ENCODE data around the gene TRAPPC3L. TPM values are rescaled to one million over a fixed set of nuclear protein-coding genes. Genes with fewer than 3 reads are reported as not detected.

Gene TRAPPC3L
- total and polyA plus RNA-seq, 2 of the 8 experiments (the other 6 are each of a cell fraction or from before 2014, with no cell fraction given) = not detected

DNA sequence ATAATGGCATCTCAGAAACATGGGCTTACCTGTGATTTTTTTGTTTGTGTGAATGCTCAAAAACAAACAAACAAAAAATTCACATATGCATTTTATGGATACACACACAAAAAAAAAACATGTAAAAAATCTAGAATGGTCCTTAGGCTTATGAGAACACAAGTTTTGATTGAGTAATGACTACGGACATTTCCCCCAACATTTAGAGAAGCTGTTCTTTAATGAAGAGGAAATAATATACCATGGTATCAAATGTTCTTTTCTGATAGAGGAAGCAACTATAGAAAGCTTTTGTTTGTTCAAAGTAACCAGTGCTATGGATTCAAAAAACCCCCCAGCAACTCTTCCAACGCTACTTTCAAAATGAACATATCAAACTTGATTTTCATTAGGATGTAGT is 93.0 kb downstream of the TRAPPC3L start:
- Histone ChIP-seq H3K23ac (ENCODE audit: insufficient read length) (no peak overlapping the region), H3K14ac (ENCODE audit: insufficient read length) (no peak overlapping the region), H3K56ac (replicated peaks; ENCODE audit: insufficient read length, low read depth, low read length) (no peak overlapping the region), H3K27ac (ENCODE audit: low read depth, low read length) (no peak overlapping the region), H2BK20ac (ENCODE audit: low read length) (no peak overlapping the region), H4K5ac (ENCODE audit: insufficient read length, low read depth, low read length) (no peak overlapping the region), H3K23me2 (ENCODE audit: low read depth, low read length) (no peaks in the 10 kb centered on the region; the same call in 1 of the 2 replicates), H2AFZ (ENCODE audit: low read length) (no peak overlapping the region), H3K18ac (ENCODE audit: extremely low read depth, low read length) (no peak overlapping the region), H2AK5ac (ENCODE audit: low read depth, low read length) (no peak overlapping the region), H3K4me1 (replicated peaks in 1 of 4; ENCODE audit: control insufficient read depth in 3 of 4, insufficient read depth in 4 of 4, low read length in 3 of 4) (peaks cover 0 to 2% (median 0%) of the 10 kb centered on the region in 4 experiments; a peak in 1 of 7 replicates), H3K79me1 (ENCODE audit: low read depth, low read length) (no peaks in the 10 kb centered on the region), H3K79me2 (ENCODE audit: control insufficient read depth in 1 of 2, insufficient read depth in 2 of 2, low read length in 2 of 2) (no peaks in the 10 kb centered on the region), H2BK12ac (ENCODE audit: low read depth, low read length) (no peak overlapping the region), H3K9ac (replicated peaks in 1 of 4; ENCODE audit: extremely low read depth in 1 of 4, low read depth in 3 of 4, low read length in 3 of 4) (no peak overlapping the region), H3K4me2 (ENCODE audit: insufficient read depth in 1 of 2, low read depth in 2 of 2, low read length in 2 of 2) (no peak overlapping the region), H2BK5ac (ENCODE audit: low read depth, low read length) (no peak overlapping the region), H4K8ac (ENCODE audit: extremely low read depth, insufficient read depth, low read length) (no peak overlapping the region), H4K91ac (replicated peaks; ENCODE audit: insufficient read length, low read length) (no peak overlapping the region), H3K4me3 (ENCODE audit: extremely low read depth in 1 of 4, insufficient read depth in 2 of 4, low read depth in 3 of 4, low read length in 4 of 4) (no peak overlapping the region), H2BK15ac (ENCODE audit: low read length) (no peak overlapping the region), H3K36me3 (ENCODE audit: control insufficient read depth in 2 of 4, insufficient read depth in 4 of 4, low read length in 3 of 4) (no peaks in the 10 kb centered on the region), H3K4ac (replicated peaks; ENCODE audit: insufficient read length, low read depth, low read length) (no peak overlapping the region), H3K27me3 (replicated peaks in 1 of 4; ENCODE audit: control insufficient read depth in 3 of 4, extremely low read depth in 1 of 4, insufficient read depth in 3 of 4, low read length in 3 of 4) (no peaks in the 10 kb centered on the region), H2BK120ac (replicated peaks; ENCODE audit: low read depth, low read length) (no peak overlapping the region), H3K9me3 (ENCODE audit: insufficient read depth in 2 of 2, low read depth in 1 of 2, low read length in 1 of 2) (no peaks in the 10 kb centered on the region), H4K20me1 (replicated peaks in 1 of 2; ENCODE audit: control insufficient read depth in 1 of 2, insufficient read depth in 2 of 2, low read length in 2 of 2) (no peaks in the 10 kb centered on the region)
- FAIRE-seq = no peak
- CTCF ChIA-PET (ENCODE audit: partially characterized antibody) = interaction anchor here (0.8 to 3.4 kb wide), 6 partner anchors 9 to 162 kb away, joined by 3 to 23 read pairs (median 3); no protein-coding TSS in a partner anchor
- POLR2A ChIA-PET (ENCODE audit: partially characterized antibody) = no interaction called here
- 98% methylated on average over 2 of the region's 2 CpGs; no CpG with 5 or more reads in 1 of the 2 experiments for WGBS, 2 experiments (ENCODE audit: extremely low coverage in 1 of 2, insufficient coverage in 1 of 2, insufficient read length in 1 of 2, insufficient replicate concordance in 2 of 2, low coverage in 1 of 2, low lambda C conversion rate in 2 of 2, missing lambda C conversion rate in 1 of 2)
- DNase-seq (ENCODE audit: low read depth in 1 of 2, low spot score in 2 of 2) = no peak
- TF ChIP-seq CBX5 (IDR thresholded peaks at IDR 0.05; ENCODE audit: low read depth, low read length) (no peak), HDAC2 (IDR thresholded peaks at IDR 0.05; ENCODE audit: borderline replicate concordance in 1 of 2, low read depth in 2 of 2, low read length in 2 of 2) (no peak), TAF1 (IDR thresholded peaks at IDR 0.05; ENCODE audit: low read depth, low read length) (no peak), JUND (IDR thresholded peaks at IDR 0.05; ENCODE audit: low read length) (no peak)

Data from H1 (cell line).